GM12891 (cell line): Measurements from ENCODE around the gene TSFM.
"Not testable (repeated sequence)": the region's sequence is repeated elsewhere in the genome, so short reads cannot be mapped to it uniquely, and the experiment has no call there.

ENCODE experiments used
- DNase-seq: peaks from one replicate; pipeline ENCODE4 v3.0.0; 2011; ENCODE audit warnings: low spot score; ENCODE audit not compliant: insufficient read length
- FAIRE-seq: peaks from 2 replicates; lab custom pipeline; 2011; peaks lifted over from hg19 to GRCh38; lab: Jason Lieb, UNC
- PAX5 ChIP-seq: IDR thresholded peaks from 2 replicates; pipeline ENCODE4 v1.6.1; 2011; ENCODE audit warnings: low read length, moderate library complexity, mild to moderate bottlenecking; ENCODE audit not compliant: insufficient read depth, severe bottlenecking
- POLR2A ChIP-seq: IDR thresholded peaks from 2 replicates; pipeline ENCODE4 v1.6.1; 2011; ENCODE audit warnings: low read depth, low read length, control low read depth
- POLR2AphosphoS5 ChIP-seq: IDR thresholded peaks from 2 replicates; pipeline ENCODE4 v1.6.1; 2011; ENCODE audit warnings: low read depth, low read length, control low read depth
- POU2F2 ChIP-seq: IDR thresholded peaks from 2 replicates; pipeline ENCODE4 v1.6.1; 2011; ENCODE audit warnings: low read depth, mild to moderate bottlenecking, control low read depth, low read length, moderate library complexity
- SPI1 ChIP-seq: IDR thresholded peaks from 2 replicates; pipeline ENCODE4 v1.6.1; 2011; ENCODE audit warnings: low read depth, low read length, control low read depth
- TAF1 ChIP-seq: IDR thresholded peaks from 2 replicates; pipeline ENCODE4 v1.6.1; 2011; ENCODE audit warnings: low read depth, low read length, control low read depth

TSFM gene

GRCh38 chr12:57770734-57771133 is 11.9 kb upstream of the TSFM start:
- DNase-seq (no peak), FAIRE-seq (no peak)
- TF ChIP-seq POU2F2 (no peak), TAF1 (no peak)

GRCh38 chr12:57771236-57771872 is 11.2 kb upstream of the TSFM start:
- FAIRE-seq (no peak), DNase-seq (peak; percentile 82)
- TF ChIP-seq SPI1 (no peak), POLR2A (no peak), PAX5 (no peak), TAF1 (no peak), POU2F2 (no peak), POLR2AphosphoS5 (no peak)

GRCh38 chr12:57771873-57772428 is 10.6 kb upstream of the TSFM start, which contains the start of gene METTL1:
TSS of gene METTL1 (minus strand) at chr12:57772105. CDS start at chr12:57772083, 22 bp downstream.
- TF ChIP-seq SPI1 (no peak), PAX5 (peak; percentile 60), TAF1 (peak; percentile 91), POLR2AphosphoS5 (peak; percentile 91), POU2F2 (peak; percentile 65; the same call in 1 of the 2 replicates), POLR2A (peak; percentile 88)
- peak; percentile 94 for FAIRE-seq
- DNase-seq, result peak; percentile 92

DNA sequence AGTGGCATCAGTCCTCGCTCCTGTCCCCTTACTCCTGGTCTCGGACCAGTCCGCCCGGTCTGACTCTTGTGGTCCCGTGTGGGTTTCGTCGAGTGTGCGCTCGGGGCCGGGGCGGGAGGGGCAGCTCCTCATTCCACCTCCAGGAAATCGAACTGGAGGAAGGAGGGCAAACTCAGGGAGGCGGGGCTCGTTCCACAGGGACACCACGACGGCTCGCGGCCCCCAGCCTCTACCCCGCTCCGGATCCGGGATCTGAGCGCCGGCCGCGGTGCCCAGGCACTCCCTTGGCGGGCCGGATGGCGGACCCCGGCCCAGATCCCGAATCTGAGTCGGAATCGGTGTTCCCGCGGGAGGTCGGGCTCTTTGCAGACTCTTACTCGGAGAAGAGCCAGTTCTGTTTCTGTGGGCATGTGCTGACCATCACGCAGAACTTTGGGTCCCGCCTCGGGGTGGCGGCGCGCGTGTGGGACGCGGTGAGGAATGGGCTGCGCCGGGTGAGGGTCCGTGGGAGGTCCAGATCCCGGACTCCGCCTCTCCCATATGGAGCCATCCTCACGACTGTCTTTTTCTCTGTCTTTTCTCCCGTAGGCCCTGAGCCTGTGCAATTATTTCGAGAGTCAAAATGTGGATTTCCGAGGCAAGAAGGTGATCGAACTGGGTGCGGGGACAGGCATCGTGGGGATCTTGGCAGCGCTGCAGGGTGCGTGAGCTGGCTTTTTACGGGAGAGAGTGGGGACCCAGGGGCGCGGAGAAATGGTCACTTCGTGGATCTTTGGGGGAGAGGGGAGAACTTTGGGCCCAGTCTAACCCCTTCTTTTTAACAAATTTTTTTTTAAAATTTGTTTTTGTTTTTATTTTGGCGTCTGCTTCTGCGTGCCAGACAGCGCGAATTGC is 9.9 kb upstream of the TSFM start, which contains the start of gene EEF1AKMT3:
Gene EEF1AKMT3 (plus strand): TSS at position 186 of the 894 bp plus-strand sequence. CDS start 111 bp downstream, at position 297.
- FAIRE-seq (no peak), DNase-seq (no peak)
- no peak for TF ChIP-seq POLR2AphosphoS5

- not testable (repeated sequence) for DNase-seq, FAIRE-seq
Observed at GRCh38 chr12:57774634-57775033, 8.0 kb upstream of the TSFM start.

GRCh38 chr12:57775044-57775443 is 7.5 kb upstream of the TSFM start:
- no peak for TF ChIP-seq TAF1
- TF ChIP-seq POLR2A, result no peak
- TF ChIP-seq SPI1, result no peak
- no peak for TF ChIP-seq POLR2AphosphoS5
- no peak for TF ChIP-seq PAX5
- TF ChIP-seq POU2F2, result no peak
- FAIRE-seq (no peak), DNase-seq (no peak)

- DNase-seq, result no peak
- no peak for FAIRE-seq
- TF ChIP-seq POLR2A (no peak), PAX5 (no peak), SPI1 (no peak), POU2F2 (no peak), TAF1 (no peak), POLR2AphosphoS5 (no peak)
Observed at GRCh38 chr12:57775563-57776246, 6.9 kb upstream of the TSFM start.

DNA sequence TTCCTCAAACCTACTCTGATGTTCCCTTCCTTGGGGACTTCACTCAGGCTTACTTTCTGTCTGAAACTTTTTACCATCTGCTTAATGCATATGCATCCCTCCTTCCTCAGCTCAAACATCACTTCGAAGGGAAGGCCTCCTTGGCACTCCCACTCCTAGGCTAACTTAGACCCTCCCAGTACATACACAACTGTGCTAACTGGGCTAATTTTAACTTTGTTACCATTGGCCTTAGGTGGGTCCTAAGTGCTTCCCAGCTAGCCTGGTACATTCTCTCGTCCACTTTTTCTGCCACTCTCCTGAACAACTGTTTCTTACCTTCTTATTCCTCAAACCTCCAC is 6.4 kb upstream of the TSFM start:
- no peak for TF ChIP-seq SPI1
- no peak for TF ChIP-seq POLR2A
- TF ChIP-seq POLR2AphosphoS5, result no peak
- no peak for TF ChIP-seq PAX5
- no peak for TF ChIP-seq TAF1
- TF ChIP-seq POU2F2, result no peak
- DNase-seq (no peak), FAIRE-seq (no peak)

- DNase-seq (no peak), FAIRE-seq (no peak)
- TF ChIP-seq TAF1, result no peak
Observed at GRCh38 chr12:57777367-57777766, 5.2 kb upstream of the TSFM start.

- FAIRE-seq, result no peak
- no peak for TF ChIP-seq SPI1
- no peak for TF ChIP-seq PAX5
- TF ChIP-seq POLR2AphosphoS5, result no peak
- TF ChIP-seq POLR2A, result no peak
- TF ChIP-seq POU2F2, result no peak
- TF ChIP-seq TAF1, result no peak
- no peak for DNase-seq
Observed at GRCh38 chr12:57777911-57778310, 4.7 kb upstream of the TSFM start.
